Testis (tissue), 2 donors: ENCODE measurements around the gene AIDA.

Experiments used
- POLR2A ChIP-seq: fragments of 450-650 bp; IDR thresholded peaks from one replicate; pipeline ENCODE4 v1.6.1; 2017; ENCODE audit warnings: antibody characterized with exemption, mild to moderate bottlenecking, moderate library complexity
- TF ChIP-seq, protein P1 (sequence below), 3 experiments: fragments of 450-650 bp in 2 of 3; fragments of 200-600 bp in 1 of 3; sonication (generic) in 1 of 3; IDR thresholded peaks; one replicate each; pipeline ENCODE4 v1.5.1; 2016 to 2019; ENCODE audit warnings: antibody characterized with exemption in 3 of 3, mild to moderate bottlenecking in 2 of 3, moderate library complexity in 1 of 3

DNA sequence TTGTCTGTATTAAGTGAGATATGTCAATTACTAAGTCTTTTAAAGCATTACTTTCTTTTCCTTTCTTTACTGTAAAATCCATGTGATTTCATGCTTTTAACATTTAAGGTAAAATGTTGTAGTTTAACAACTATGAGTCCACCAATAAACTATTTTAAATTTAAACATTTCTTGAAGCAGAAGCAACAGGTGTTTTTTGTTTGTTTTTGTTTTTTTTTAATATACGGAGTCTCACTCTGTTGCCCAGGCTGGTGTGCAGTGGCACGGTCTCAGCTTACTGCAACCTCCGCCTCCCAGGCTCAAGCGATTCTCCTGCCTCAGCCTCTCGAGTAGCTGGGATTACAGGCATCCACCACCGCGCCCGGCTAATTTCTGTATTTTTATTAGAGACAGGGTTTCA is 15.6 kb downstream of the AIDA start:
- TF ChIP-seq POLR2A = no peak
- TF ChIP-seq, protein P1, sequence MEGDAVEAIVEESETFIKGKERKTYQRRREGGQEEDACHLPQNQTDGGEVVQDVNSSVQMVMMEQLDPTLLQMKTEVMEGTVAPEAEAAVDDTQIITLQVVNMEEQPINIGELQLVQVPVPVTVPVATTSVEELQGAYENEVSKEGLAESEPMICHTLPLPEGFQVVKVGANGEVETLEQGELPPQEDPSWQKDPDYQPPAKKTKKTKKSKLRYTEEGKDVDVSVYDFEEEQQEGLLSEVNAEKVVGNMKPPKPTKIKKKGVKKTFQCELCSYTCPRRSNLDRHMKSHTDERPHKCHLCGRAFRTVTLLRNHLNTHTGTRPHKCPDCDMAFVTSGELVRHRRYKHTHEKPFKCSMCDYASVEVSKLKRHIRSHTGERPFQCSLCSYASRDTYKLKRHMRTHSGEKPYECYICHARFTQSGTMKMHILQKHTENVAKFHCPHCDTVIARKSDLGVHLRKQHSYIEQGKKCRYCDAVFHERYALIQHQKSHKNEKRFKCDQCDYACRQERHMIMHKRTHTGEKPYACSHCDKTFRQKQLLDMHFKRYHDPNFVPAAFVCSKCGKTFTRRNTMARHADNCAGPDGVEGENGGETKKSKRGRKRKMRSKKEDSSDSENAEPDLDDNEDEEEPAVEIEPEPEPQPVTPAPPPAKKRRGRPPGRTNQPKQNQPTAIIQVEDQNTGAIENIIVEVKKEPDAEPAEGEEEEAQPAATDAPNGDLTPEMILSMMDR (IDR thresholded peaks at IDR 0.05) = no peak
